ENCODE results near the gene PSMD11.

The PSMD11 gene

GRCh38 chr17:32498391-32498790 is 54.1 kb downstream of the PSMD11 start:
- no peaks in the 10 kb centered on the region for H3F3A ChIP-seq (ENCODE audit: insufficient read depth)
- H3K9ac ChIP-seq (ENCODE audit: low read length), result no peak overlapping the region
- no peaks in the 10 kb centered on the region for H4K20me1 ChIP-seq (ENCODE audit: low read depth, low read length)
- H3K4me3 ChIP-seq (ENCODE audit: insufficient read depth, low read length, poor library complexity, severe bottlenecking), result no peak overlapping the region
- no peak for TF ChIP-seq EZH2phosphoT487 (conservative IDR thresholded peaks at IDR 0.05; ENCODE audit: low read length)
- no peak for TF ChIP-seq CTCF (IDR thresholded peaks at IDR 0.05; ENCODE audit: insufficient read depth, low read length, poor library complexity, severe bottlenecking)
- no peaks in the 10 kb centered on the region for H3K27me3 ChIP-seq (ENCODE audit: low read length)
- H3K9me3 ChIP-seq (ENCODE audit: insufficient read depth, low read length), result no peaks in the 10 kb centered on the region
- no peak overlapping the region for H3K4me2 ChIP-seq (ENCODE audit: low read depth, low read length, poor library complexity, severe bottlenecking)
- no peak overlapping the region for H2AFZ ChIP-seq (ENCODE audit: low read depth, low read length, severe bottlenecking)
- no peaks in the 10 kb centered on the region for H3K9me2 ChIP-seq (replicated peaks; ENCODE audit: insufficient read depth, low read length)
- no peaks in the 10 kb centered on the region for H3K36me3 ChIP-seq (ENCODE audit: low read length)
- no peak overlapping the region for H3K27ac ChIP-seq (ENCODE audit: low read depth, low read length)
- no peaks in the 10 kb centered on the region for H3K79me2 ChIP-seq (ENCODE audit: insufficient read depth, low read length)

GRCh38 chr17:32502013-32502412 is 57.7 kb downstream of the PSMD11 start:
- TF ChIP-seq EZH2phosphoT487 (conservative IDR thresholded peaks at IDR 0.05; ENCODE audit: low read length) (no peak), CTCF (IDR thresholded peaks at IDR 0.05; ENCODE audit: insufficient read depth, low read length, poor library complexity, severe bottlenecking) (no peak)

GRCh38 chr17:32502710-32503109 is 58.4 kb downstream of the PSMD11 start:
- Histone ChIP-seq H3K4me2 (ENCODE audit: low read depth, low read length, poor library complexity, severe bottlenecking) (no peak overlapping the region), H2AFZ (ENCODE audit: low read depth, low read length, severe bottlenecking) (no peak overlapping the region), H3K79me2 (ENCODE audit: insufficient read depth, low read length) (no peaks in the 10 kb centered on the region), H4K20me1 (ENCODE audit: low read depth, low read length) (no peaks in the 10 kb centered on the region), H3K27me3 (ENCODE audit: low read length) (no peaks in the 10 kb centered on the region), H3K9me2 (replicated peaks; ENCODE audit: insufficient read depth, low read length) (no peaks in the 10 kb centered on the region), H3K27ac (ENCODE audit: low read depth, low read length) (no peak overlapping the region), H3K36me3 (ENCODE audit: low read length) (no peaks in the 10 kb centered on the region), H3K9me3 (ENCODE audit: insufficient read depth, low read length) (no peaks in the 10 kb centered on the region), H3K9ac (ENCODE audit: low read length) (no peak overlapping the region), H3F3A (ENCODE audit: insufficient read depth) (no peaks in the 10 kb centered on the region), H3K4me3 (ENCODE audit: insufficient read depth, low read length, poor library complexity, severe bottlenecking) (no peak overlapping the region)
- TF ChIP-seq CTCF (IDR thresholded peaks at IDR 0.05; ENCODE audit: insufficient read depth, low read length, poor library complexity, severe bottlenecking), result no peak
- TF ChIP-seq EZH2phosphoT487 (conservative IDR thresholded peaks at IDR 0.05; ENCODE audit: low read length), result no peak

More at GRCh38 chr17:32502013-32502412, 57.7 kb downstream of the PSMD11 start:
- H3K4me2 ChIP-seq (ENCODE audit: low read depth, low read length, poor library complexity, severe bottlenecking), result no peak overlapping the region
- H3K9ac ChIP-seq (ENCODE audit: low read length), result no peak overlapping the region
- H3K79me2 ChIP-seq (ENCODE audit: insufficient read depth, low read length), result no peaks in the 10 kb centered on the region
- H3K36me3 ChIP-seq (ENCODE audit: low read length), result no peaks in the 10 kb centered on the region
- H2AFZ ChIP-seq (ENCODE audit: low read depth, low read length, severe bottlenecking), result no peak overlapping the region
- no peak overlapping the region for H3K4me3 ChIP-seq (ENCODE audit: insufficient read depth, low read length, poor library complexity, severe bottlenecking)
- no peaks in the 10 kb centered on the region for H3K27me3 ChIP-seq (ENCODE audit: low read length)
- no peak overlapping the region for H3K27ac ChIP-seq (ENCODE audit: low read depth, low read length)
- H3K9me2 ChIP-seq (replicated peaks; ENCODE audit: insufficient read depth, low read length), result no peaks in the 10 kb centered on the region
- H3K9me3 ChIP-seq (ENCODE audit: insufficient read depth, low read length), result no peaks in the 10 kb centered on the region
- no peaks in the 10 kb centered on the region for H4K20me1 ChIP-seq (ENCODE audit: low read depth, low read length)
- no peaks in the 10 kb centered on the region for H3F3A ChIP-seq (ENCODE audit: insufficient read depth)
